HG03469 (cell line): ENCODE data around the gene TPX2.
"Not testable (repeated sequence)": the region's sequence is repeated elsewhere in the genome, so short reads cannot be mapped to it uniquely, and the experiment has no call there.

ENCODE experiments used
- ATAC-seq: cut with Tn5 transposase; IDR thresholded peaks from one replicate; pipeline ENCODE4 v1.9.1; 2021; ENCODE audit warnings: mild to moderate bottlenecking, moderate library complexity, moderate number of reproducible peaks; ENCODE audit not compliant: unreplicated experiment

The TPX2 gene

GRCh38 chr20:31809661-31810060 is 70.6 kb downstream of the TPX2 start:
- no peak for ATAC-seq

- no peak for ATAC-seq
Measured at GRCh38 chr20:31811198-31811597, 72.1 kb downstream of the TPX2 start.

- ATAC-seq, result no peak
Measured at GRCh38 chr20:31811796-31812728, 73.0 kb downstream of the TPX2 start.

- no peak for ATAC-seq
Measured at GRCh38 chr20:31813611-31814010, 74.5 kb downstream of the TPX2 start.

GRCh38 chr20:31814142-31814541 is 75.1 kb downstream of the TPX2 start:
- ATAC-seq, result not testable (repeated sequence)

- no peak for ATAC-seq
Measured at GRCh38 chr20:31815408-31816188, 76.5 kb downstream of the TPX2 start.

GRCh38 chr20:31816221-31816620 is 77.1 kb downstream of the TPX2 start:
- no peak for ATAC-seq

GRCh38 chr20:31817461-31817860 is 78.4 kb downstream of the TPX2 start:
- ATAC-seq, result no peak

GRCh38 chr20:31818376-31818908 is 79.4 kb downstream of the TPX2 start:
- no peak for ATAC-seq

- ATAC-seq, result no peak
Measured at GRCh38 chr20:31819083-31819784, 80.1 kb downstream of the TPX2 start, which contains the start of gene MYLK2. TSS of gene MYLK2 (plus strand) at chr20:31819356. CDS start at chr20:31819581, 225 bp downstream.

- ATAC-seq, result no peak
Measured at GRCh38 chr20:31820228-31820627, 81.1 kb downstream of the TPX2 start.

GRCh38 chr20:31821427-31821826 is 82.3 kb downstream of the TPX2 start:
- no peak for ATAC-seq

GRCh38 chr20:31822421-31823330 is 83.6 kb downstream of the TPX2 start:
- ATAC-seq, result no peak

GRCh38 chr20:31823360-31824124 is 84.5 kb downstream of the TPX2 start:
- no peak for ATAC-seq

- ATAC-seq, result no peak
Measured at GRCh38 chr20:31824125-31824485, 85.0 kb downstream of the TPX2 start.

GRCh38 chr20:31824554-31825313 is 85.6 kb downstream of the TPX2 start:
- no peak for ATAC-seq

- no peak for ATAC-seq
Measured at GRCh38 chr20:31826074-31826473, 87.0 kb downstream of the TPX2 start.

GRCh38 chr20:31827059-31827458 is 88.0 kb downstream of the TPX2 start:
- no peak for ATAC-seq
